Mesodermal cell (in vitro differentiated cells): ENCODE data around the gene PHOSPHO1.

ENCODE experiments used
- H3K27ac ChIP-seq: 2 replicates; pipeline ENCODE4 v1.7.0; 2013; ENCODE audit warnings: mild to moderate bottlenecking, low read depth, low read length, moderate library complexity; ENCODE audit not compliant: severe bottlenecking
- H3K36me3 ChIP-seq: 2 replicates; pipeline ENCODE4 v1.7.1; 2013; ENCODE audit warnings: mild to moderate bottlenecking, low read length, moderate library complexity; ENCODE audit not compliant: control insufficient read depth, insufficient read depth
- H3K4me1 ChIP-seq: one replicate; pipeline ENCODE4 v1.7.1; 2013; ENCODE audit warnings: mild to moderate bottlenecking, low read length; ENCODE audit not compliant: insufficient read depth, control insufficient read depth, poor library complexity, severe bottlenecking
- H3K4me3 ChIP-seq: 2 replicates; pipeline ENCODE4 v1.7.0; 2013; ENCODE audit warnings: low read length, control low read depth, mild to moderate bottlenecking; ENCODE audit not compliant: insufficient read depth, poor library complexity, severe bottlenecking; ENCODE audit errors: extremely low read depth
- H3K9me3 ChIP-seq: 2 replicates; pipeline ENCODE4 v1.7.1; 2013; ENCODE audit warnings: mild to moderate bottlenecking, low read length, moderate library complexity; ENCODE audit not compliant: control insufficient read depth
- WGBS, 2 experiments: methylation state at CpG; one replicate each; pipeline ENCODE4 v1.1.5; 2013; ENCODE audit warnings: missing lambda C conversion rate in 2 of 2; ENCODE audit not compliant: insufficient coverage in 2 of 2; 5-methylcytosine and 5-hydroxymethylcytosine counted together

PHOSPHO1 gene

DNA sequence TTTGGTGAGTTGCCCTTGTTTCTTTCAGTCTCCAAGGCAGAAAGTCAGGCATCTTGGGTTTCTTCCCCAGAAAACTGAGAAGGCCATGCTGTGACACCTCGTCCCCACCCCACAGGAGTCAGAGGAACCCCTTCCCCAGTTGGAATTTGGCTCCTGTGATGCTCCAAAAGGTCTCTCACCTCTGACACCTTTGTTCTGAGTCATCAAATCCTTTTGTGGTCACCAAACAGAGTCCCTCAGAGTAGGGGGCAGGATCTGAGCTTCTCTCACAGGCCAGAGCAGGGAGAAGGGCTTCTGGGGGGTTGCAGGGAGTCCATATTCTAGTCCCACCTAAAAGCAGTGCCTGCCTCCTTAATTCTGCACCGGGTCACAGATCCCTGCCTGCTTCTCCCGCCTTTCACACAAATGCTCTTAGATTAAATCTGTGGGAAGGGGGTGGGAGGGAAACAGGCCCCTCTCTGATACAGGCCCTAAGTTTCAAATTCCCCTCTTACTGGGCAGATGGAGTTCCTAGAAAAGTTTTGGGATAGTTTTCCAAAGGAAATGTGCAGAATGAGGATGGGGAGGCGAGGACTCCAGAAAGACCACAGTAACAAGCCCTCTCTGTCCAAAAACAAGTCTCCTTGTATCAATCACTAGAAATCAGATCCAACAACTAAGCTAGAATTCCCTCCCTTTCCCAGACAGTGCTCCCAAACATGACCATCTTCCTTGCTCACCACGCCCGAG lies 1.3 kb downstream of the PHOSPHO1 start:
- WGBS, 2 experiments, result 59 to 66% methylated on average over 3 of the region's 6 CpGs
- Histone ChIP-seq H3K4me3 (peak overlapping the region; percentile 55), H3K27ac (no peak overlapping the region)

GRCh38 chr17:49227436-49228261 lies 2.9 kb downstream of the PHOSPHO1 start:
- no peak overlapping the region for H3K4me3 ChIP-seq
- H3K36me3 ChIP-seq, result no peaks in the 10 kb centered on the region
- no peaks in the 10 kb centered on the region for H3K9me3 ChIP-seq
- peaks cover 22% of the 10 kb centered on the region for H3K4me1 ChIP-seq
- no peak overlapping the region for H3K27ac ChIP-seq
- WGBS, 2 experiments, result 47 to 55% methylated on average over 3 to 4 of the region's 5 CpGs

More for the DNA sequence above, 1.3 kb downstream of the PHOSPHO1 start:
- H3K9me3 ChIP-seq, result no peaks in the 10 kb centered on the region
- no peaks in the 10 kb centered on the region for H3K36me3 ChIP-seq
- H3K4me1 ChIP-seq, result peaks cover 18% of the 10 kb centered on the region

GRCh38 chr17:49226771-49227435 lies 3.7 kb downstream of the PHOSPHO1 start:
- Histone ChIP-seq H3K4me1 (peaks cover 22% of the 10 kb centered on the region), H3K27ac (no peak overlapping the region), H3K4me3 (no peak overlapping the region), H3K9me3 (no peaks in the 10 kb centered on the region), H3K36me3 (peaks cover 6% of the 10 kb centered on the region)
- 89 to 100% methylated on average over 3 of the region's 3 CpGs for WGBS, 2 experiments

GRCh38 chr17:49225554-49226236 lies 4.9 kb downstream of the PHOSPHO1 start:
- 91 to 97% methylated on average over 5 to 7 of the region's 8 CpGs for WGBS, 2 experiments
- peaks cover 22% of the 10 kb centered on the region for H3K4me1 ChIP-seq
- peaks cover 6% of the 10 kb centered on the region for H3K36me3 ChIP-seq
- no peak overlapping the region for H3K27ac ChIP-seq
- no peak overlapping the region for H3K4me3 ChIP-seq
- no peaks in the 10 kb centered on the region for H3K9me3 ChIP-seq

DNA sequence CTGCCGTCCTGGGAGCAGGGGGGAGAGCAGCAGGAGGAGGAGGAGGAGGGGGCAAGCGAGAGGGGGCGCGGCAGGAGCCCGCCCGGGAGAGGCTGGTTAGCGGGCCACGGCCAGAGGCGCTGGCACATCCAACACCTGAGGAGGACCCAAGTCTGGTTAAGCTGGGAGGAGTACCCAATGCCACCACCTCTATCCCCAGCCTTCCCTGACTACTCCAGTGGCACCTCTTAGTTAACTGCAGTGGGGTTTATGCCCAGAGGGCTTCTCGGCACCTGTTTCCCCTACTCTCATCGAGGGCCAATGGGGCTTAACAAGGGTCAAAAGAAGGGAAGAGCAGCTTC lies 5.6 kb downstream of the PHOSPHO1 start:
- no peak overlapping the region for H3K4me3 ChIP-seq
- peaks cover 11% of the 10 kb centered on the region for H3K36me3 ChIP-seq
- WGBS, 2 experiments, result 40 to 44% methylated on average over 4 of the region's 11 CpGs
- no peaks in the 10 kb centered on the region for H3K9me3 ChIP-seq
- H3K4me1 ChIP-seq, result peaks cover 21% of the 10 kb centered on the region
- H3K27ac ChIP-seq, result no peak overlapping the region

- no peaks in the 10 kb centered on the region for H3K9me3 ChIP-seq
- H3K36me3 ChIP-seq, result peaks cover 11% of the 10 kb centered on the region
- H3K4me3 ChIP-seq, result peak overlapping the region; percentile 12
- H3K4me1 ChIP-seq, result peaks cover 16% of the 10 kb centered on the region
- WGBS, 2 experiments, result 25 to 28% methylated on average over 79 to 93 of the region's 95 CpGs
- H3K27ac ChIP-seq, result no peak overlapping the region
Measured at GRCh38 chr17:49224198-49224996, 6.2 kb downstream of the PHOSPHO1 start.

GRCh38 chr17:49223517-49224197 lies 6.9 kb downstream of the PHOSPHO1 start:
- H3K4me3 ChIP-seq, result peak overlapping the region; percentile 12
- H3K4me1 ChIP-seq, result peaks cover 10% of the 10 kb centered on the region
- WGBS, 2 experiments, result 15 to 23% methylated on average over 25 to 27 of the region's 31 CpGs
- H3K27ac ChIP-seq, result no peak overlapping the region
- no peaks in the 10 kb centered on the region for H3K9me3 ChIP-seq
- peaks cover 14% of the 10 kb centered on the region for H3K36me3 ChIP-seq

DNA sequence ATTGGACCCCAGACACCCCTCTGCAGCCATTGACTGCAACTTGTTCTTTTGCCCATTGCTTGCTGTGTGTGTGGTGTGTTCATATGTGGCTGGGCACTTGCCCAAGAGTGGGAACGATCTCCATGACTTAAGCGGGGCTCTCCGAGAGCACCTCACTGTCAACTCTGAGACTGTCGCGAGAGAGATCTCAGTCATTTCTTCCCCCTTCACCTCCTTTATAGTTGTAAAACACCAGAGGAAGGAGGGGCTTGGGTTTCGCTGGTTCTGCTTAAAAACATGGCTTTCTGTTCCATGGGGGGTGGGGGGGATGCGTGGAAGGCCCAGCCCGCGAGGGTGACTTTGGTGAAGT lies 7.4 kb downstream of the PHOSPHO1 start:
- Histone ChIP-seq H3K4me1 (peaks cover 10% of the 10 kb centered on the region), H3K36me3 (peaks cover 17% of the 10 kb centered on the region), H3K9me3 (no peaks in the 10 kb centered on the region), H3K27ac (no peak overlapping the region), H3K4me3 (no peak overlapping the region)
- WGBS, 2 experiments, result 18% methylated on average over 4 of the region's 9 CpGs; no CpG with 5 or more reads in 1 of the 2 experiments

DNA sequence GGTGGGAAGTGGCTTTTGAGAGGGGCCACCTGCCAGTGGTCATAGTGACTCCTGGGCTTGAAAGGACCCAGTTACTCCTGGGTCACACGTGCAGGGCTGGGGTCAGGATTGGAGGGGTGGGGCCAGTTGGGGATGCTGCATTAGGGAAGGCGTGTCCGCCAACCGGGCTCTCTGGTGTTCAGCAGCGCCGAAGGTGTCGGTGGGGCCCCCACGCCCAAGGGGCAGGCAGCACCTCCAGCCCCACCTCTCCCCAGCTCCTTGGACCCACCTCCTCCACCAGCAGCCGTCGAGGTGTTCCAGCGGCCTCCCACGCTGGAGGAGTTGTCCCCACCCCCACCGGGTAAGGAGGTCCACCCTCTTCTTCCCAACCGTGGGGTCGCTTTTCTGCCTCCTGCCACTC lies 10.6 kb downstream of the PHOSPHO1 start:
- Histone ChIP-seq H3K9me3 (no peaks in the 10 kb centered on the region), H3K4me1 (peaks cover 3% of the 10 kb centered on the region), H3K36me3 (peaks cover 26% of the 10 kb centered on the region), H3K27ac (no peak overlapping the region), H3K4me3 (no peak overlapping the region)
- WGBS, 2 experiments, result 89% methylated on average over 8 to 15 of the region's 15 CpGs
